ENCODE results near the gene MFSD6. TPM values are rescaled to one million over a fixed set of nuclear protein-coding genes. Genes with fewer than 3 reads are reported as not detected.

The MFSD6 gene
- total RNA-seq, 1 donor from 2014 or later, result 1.5 TPM

- TF ChIP-seq CTCF (conservative IDR thresholded peaks at IDR 0.05), result no peak
- H3K9me3 Mint-ChIP-seq, result no peaks in the 10 kb centered on the region
- H3K27ac Mint-ChIP-seq (ENCODE audit: unreplicated experiment), result no peak overlapping the region
- H3K4me1 Mint-ChIP-seq, result peaks cover 14% of the 10 kb centered on the region
- H3K4me3 Mint-ChIP-seq, result no peak overlapping the region
- no peaks in the 10 kb centered on the region for H3K27me3 Mint-ChIP-seq (ENCODE audit: low read depth)
- H3K36me3 Mint-ChIP-seq (ENCODE audit: low read depth), result no peaks in the 10 kb centered on the region
- DNase-seq (ENCODE audit: low read depth, low spot score), result no peak
These were observed 93.7 kb downstream of the MFSD6 start for GRCh38 chr2:190501702-190502407.

GRCh38 chr2:190503088-190503487, 94.9 kb downstream of the MFSD6 start:
- Mint-ChIP-seq H3K27me3 (ENCODE audit: low read depth) (no peaks in the 10 kb centered on the region), H3K27ac (ENCODE audit: unreplicated experiment) (no peak overlapping the region), H3K36me3 (ENCODE audit: low read depth) (no peaks in the 10 kb centered on the region), H3K4me1 (peaks cover 9% of the 10 kb centered on the region), H3K9me3 (no peaks in the 10 kb centered on the region), H3K4me3 (no peak overlapping the region)
- TF ChIP-seq CTCF (conservative IDR thresholded peaks at IDR 0.05), result no peak
- no peak for DNase-seq (ENCODE audit: low read depth, low spot score)

GRCh38 chr2:190504912-190505311, 96.8 kb downstream of the MFSD6 start:
- no peak for DNase-seq (ENCODE audit: low read depth, low spot score)
- H3K27me3 Mint-ChIP-seq (ENCODE audit: low read depth), result no peaks in the 10 kb centered on the region
- H3K9me3 Mint-ChIP-seq, result no peaks in the 10 kb centered on the region
- H3K27ac Mint-ChIP-seq (ENCODE audit: unreplicated experiment), result no peak overlapping the region
- H3K4me1 Mint-ChIP-seq, result peaks cover 9% of the 10 kb centered on the region
- no peak for TF ChIP-seq CTCF (conservative IDR thresholded peaks at IDR 0.05)
- no peaks in the 10 kb centered on the region for H3K36me3 Mint-ChIP-seq (ENCODE audit: low read depth)
- no peak overlapping the region for H3K4me3 Mint-ChIP-seq

GRCh38 chr2:190505696-190506095, 97.5 kb downstream of the MFSD6 start:
- TF ChIP-seq CTCF (conservative IDR thresholded peaks at IDR 0.05), result no peak
- Mint-ChIP-seq H3K36me3 (ENCODE audit: low read depth) (no peaks in the 10 kb centered on the region), H3K27ac (ENCODE audit: unreplicated experiment) (no peak overlapping the region), H3K4me3 (no peak overlapping the region), H3K4me1 (peaks cover 9% of the 10 kb centered on the region), H3K9me3 (no peaks in the 10 kb centered on the region), H3K27me3 (ENCODE audit: low read depth) (no peaks in the 10 kb centered on the region)
- DNase-seq (ENCODE audit: low read depth, low spot score), result no peak

GRCh38 chr2:190506666-190507065, 98.5 kb downstream of the MFSD6 start:
- Mint-ChIP-seq H3K27me3 (ENCODE audit: low read depth) (no peaks in the 10 kb centered on the region), H3K27ac (ENCODE audit: unreplicated experiment) (peak overlapping the region; percentile 21), H3K36me3 (ENCODE audit: low read depth) (no peaks in the 10 kb centered on the region), H3K4me1 (peaks cover 3% of the 10 kb centered on the region), H3K4me3 (no peak overlapping the region), H3K9me3 (no peaks in the 10 kb centered on the region)
- no peak for TF ChIP-seq CTCF (conservative IDR thresholded peaks at IDR 0.05)
- DNase-seq (ENCODE audit: low read depth, low spot score), result no peak
